H9 (cell line): Measurements from ENCODE around the gene DLG1. TPM values are rescaled to one million over a fixed set of nuclear protein-coding genes. Genes with fewer than 3 reads are reported as not detected.

Experiments
- DNase-seq: peaks from one replicate; pipeline ENCODE4 v3.0.0-alpha.2; 2017
- H2AFZ ChIP-seq: one replicate; pipeline ENCODE4 v1.6.1; 2013; ENCODE audit warnings: mild to moderate bottlenecking, low read length, control low read depth, moderate library complexity
- H2AK5ac ChIP-seq: 2 replicates; pipeline ENCODE4 v1.6.1; 2013; ENCODE audit warnings: low read length, control low read depth, mixed read lengths; ENCODE audit not compliant: insufficient read length
- H2BK120ac ChIP-seq: one replicate; pipeline ENCODE4 v1.6.1; 2013; ENCODE audit warnings: low read depth, mild to moderate bottlenecking, low read length, control low read depth, inconsistent platforms; ENCODE audit not compliant: poor library complexity, severe bottlenecking
- H2BK12ac ChIP-seq: 2 replicates; pipeline ENCODE4 v1.6.1; 2013; ENCODE audit warnings: low read length, control low read depth, mixed read lengths, low read depth; ENCODE audit not compliant: insufficient read length
- H2BK15ac ChIP-seq: 2 replicates; pipeline ENCODE4 v1.6.1; 2013; ENCODE audit warnings: low read depth, low read length, control low read depth
- H2BK20ac ChIP-seq: one replicate; pipeline ENCODE4 v1.6.1; 2013; ENCODE audit warnings: low read depth, mild to moderate bottlenecking, low read length, control low read depth, inconsistent platforms; ENCODE audit not compliant: poor library complexity, severe bottlenecking
- H2BK5ac ChIP-seq: 2 replicates; pipeline ENCODE4 v1.6.1; 2013; ENCODE audit warnings: low read length, control low read depth, mixed read lengths; ENCODE audit not compliant: insufficient read length
- H3K14ac ChIP-seq: 2 replicates; pipeline ENCODE4 v1.6.1; 2013; ENCODE audit warnings: low read length, control low read depth; ENCODE audit not compliant: insufficient read depth
- H3K18ac ChIP-seq: 2 replicates; pipeline ENCODE4 v1.6.1; 2013; ENCODE audit warnings: low read depth, mild to moderate bottlenecking, mixed read lengths, low read length, control low read depth; ENCODE audit not compliant: insufficient read length
- H3K23ac ChIP-seq: 2 replicates; pipeline ENCODE4 v1.6.1; 2013; ENCODE audit warnings: low read length, control low read depth, mixed read lengths, low read depth; ENCODE audit not compliant: insufficient read length
- H3K23me2 ChIP-seq: 2 replicates; pipeline ENCODE4 v1.6.1; 2013; ENCODE audit warnings: low read depth, mild to moderate bottlenecking, mixed read lengths, low read length, control low read depth; ENCODE audit not compliant: insufficient read length, poor library complexity, severe bottlenecking
- H3K27ac ChIP-seq: 2 replicates; pipeline ENCODE4 v1.5.1; 2013; ENCODE audit warnings: low read length, control low read depth, mixed read lengths, low read depth; ENCODE audit not compliant: insufficient read length
- H3K27me3 ChIP-seq: 2 replicates; pipeline ENCODE4 v1.6.1; 2013; ENCODE audit warnings: low read length, control low read depth, inconsistent platforms; ENCODE audit not compliant: insufficient read depth
- H3K4ac ChIP-seq: 2 replicates; pipeline ENCODE4 v1.6.1; 2013; ENCODE audit warnings: low read depth, mild to moderate bottlenecking, control low read depth, inconsistent platforms, low read length, moderate library complexity
- H3K4me1 ChIP-seq: 2 replicates; pipeline ENCODE4 v1.6.1; 2013; ENCODE audit warnings: low read length, control low read depth, inconsistent platforms; ENCODE audit not compliant: insufficient read depth
- H3K4me2 ChIP-seq: 2 replicates; pipeline ENCODE4 v1.6.1; 2013; ENCODE audit warnings: low read length, control low read depth, mixed read lengths; ENCODE audit not compliant: insufficient read length, insufficient read depth
- H3K56ac ChIP-seq: 2 replicates; pipeline ENCODE4 v1.6.1; 2013; ENCODE audit warnings: low read depth, mild to moderate bottlenecking, mixed read lengths, low read length, control low read depth; ENCODE audit not compliant: insufficient read length
- H3K79me1 ChIP-seq: 2 replicates; pipeline ENCODE4 v1.6.1; 2013; ENCODE audit warnings: low read depth, mild to moderate bottlenecking, moderate library complexity, low read length, control low read depth, inconsistent platforms; ENCODE audit not compliant: insufficient read depth, poor library complexity, severe bottlenecking
- H3K79me2 ChIP-seq: 2 replicates; pipeline ENCODE4 v1.6.1; 2013; ENCODE audit warnings: low read length, control low read depth, inconsistent platforms; ENCODE audit not compliant: insufficient read depth
- H3K9ac ChIP-seq: 2 replicates; pipeline ENCODE4 v1.6.1; 2013; ENCODE audit warnings: low read length, control low read depth, mixed read lengths; ENCODE audit not compliant: insufficient read length; ENCODE audit errors: extremely low read depth
- H3K9me3 ChIP-seq: one replicate; pipeline ENCODE4 v1.6.1; 2013; ENCODE audit warnings: low read depth, low read length, inconsistent platforms; ENCODE audit not compliant: control insufficient read depth
- H3T11ph ChIP-seq: one replicate; pipeline ENCODE4 v1.6.1; 2013; ENCODE audit warnings: mild to moderate bottlenecking, low read length, control low read depth, inconsistent platforms
- H4K20me1 ChIP-seq: one replicate; pipeline ENCODE4 v1.6.1; 2013; ENCODE audit not compliant: control insufficient read depth, insufficient read length, insufficient read depth
- H4K5ac ChIP-seq: 2 replicates; pipeline ENCODE4 v1.6.1; 2013; ENCODE audit warnings: low read depth, mild to moderate bottlenecking, mixed read lengths, low read length, control low read depth; ENCODE audit not compliant: insufficient read length
- H4K8ac ChIP-seq: replicated peaks from 2 replicates; pipeline ENCODE4 v1.6.1; 2013; ENCODE audit warnings: low read length, control low read depth, mixed read lengths, low read depth; ENCODE audit not compliant: insufficient read length
- H4K91ac ChIP-seq: 2 replicates; pipeline ENCODE4 v1.6.1; 2013; ENCODE audit warnings: low read depth, mild to moderate bottlenecking, moderate library complexity, mixed read lengths, low read length, control low read depth; ENCODE audit not compliant: insufficient read length
- H3K27ac Mint-ChIP-seq, 3 experiments: 2 replicates in 2 of 3; 3 replicates in 1 of 3; pipeline ENCODE4 v1.8.0; 2020 to 2021; ENCODE audit warnings: mixed read lengths in 3 of 3, mild to moderate bottlenecking in 1 of 3, moderate library complexity in 1 of 3
- H3K27me3 Mint-ChIP-seq: 2 replicates; pipeline ENCODE4 v1.8.0; 2021; ENCODE audit warnings: low read depth, mild to moderate bottlenecking, moderate library complexity, mixed read lengths
- H3K36me3 Mint-ChIP-seq, 3 experiments: 2 replicates in 2 of 3; 3 replicates in 1 of 3; pipeline ENCODE4 v1.8.0; 2020 to 2021; ENCODE audit warnings: low read depth in 3 of 3, mixed read lengths in 3 of 3; ENCODE audit not compliant: insufficient read depth in 1 of 3
- H3K4me1 Mint-ChIP-seq, 2 experiments: 2 replicates each; pipeline ENCODE4 v1.8.0; 2020; ENCODE audit warnings: mixed read lengths in 2 of 2
- H3K4me3 Mint-ChIP-seq, 2 experiments: 2 replicates in 1 of 2; 3 replicates in 1 of 2; pipeline ENCODE4 v1.8.0; 2020 to 2021; ENCODE audit warnings: mild to moderate bottlenecking in 2 of 2, mixed read lengths in 2 of 2, moderate library complexity in 1 of 2
- H3K9me3 Mint-ChIP-seq, 2 experiments: 2 replicates in 1 of 2; 3 replicates in 1 of 2; pipeline ENCODE4 v1.8.0; 2020; ENCODE audit warnings: mild to moderate bottlenecking in 2 of 2, mixed read lengths in 2 of 2, moderate library complexity in 1 of 2
- CTCF ChIP-seq: fragments of 200-600 bp; sonication (generic); conservative IDR thresholded peaks from 3 replicates; pipeline ENCODE4 v1.8.0; 2021; ENCODE audit warnings: antibody characterized with exemption, mild to moderate bottlenecking
- WGBS: extraction: QIAGEN DNeasy Blood & Tissue Kit; methylation state at CpG from one replicate; pipeline ENCODE4 v1.1.7; 2013; ENCODE audit warnings: missing lambda C conversion rate, low lambda C conversion rate, mixed read lengths; ENCODE audit not compliant: insufficient read length; ENCODE audit errors: extremely low coverage; 5-methylcytosine and 5-hydroxymethylcytosine counted together
- total RNA-seq: library from RNA; stranded (reverse); gene quantifications from 2 replicates; pipeline ENCODE4 v1.2.1, GENCODE V29; 2021

The DLG1 gene
- total RNA-seq, 1 experiment from 2014 or later = 84.1 TPM

- no peak overlapping the region for H2BK12ac ChIP-seq
- H2BK5ac ChIP-seq = no peak overlapping the region
- no peaks in the 10 kb centered on the region for H3K79me1 ChIP-seq
- H3T11ph ChIP-seq = no peak overlapping the region
- no peak overlapping the region for H3K4me2 ChIP-seq
- Mint-ChIP-seq H3K9me3 (no peaks in the 10 kb centered on the region), H3K4me3 (no peak overlapping the region), H3K27ac (peak overlapping the region in 1 of 3 experiments; percentile 58; a peak in 1 of 7 replicates), H3K36me3 (peaks cover 0 to 22% (median 16%) of the 10 kb centered on the region in 3 experiments; a peak in 5 of 7 replicates), H3K4me1 (0 out of 4 replicates have a peak, but pooled peaks cover 0 to 1% of the 10 kb centered on the region in 2 experiments), H3K27me3 (no peaks in the 10 kb centered on the region)
- H4K20me1 ChIP-seq = no peaks in the 10 kb centered on the region
- no peak overlapping the region for H3K23ac ChIP-seq
- H3K79me2 ChIP-seq = no peaks in the 10 kb centered on the region
- H2BK120ac ChIP-seq = no peak overlapping the region
- H3K27me3 ChIP-seq = no peaks in the 10 kb centered on the region
- H3K27ac ChIP-seq = no peak overlapping the region
- H3K23me2 ChIP-seq = no peaks in the 10 kb centered on the region
- H3K4me1 ChIP-seq = no peaks in the 10 kb centered on the region
- WGBS = no CpG with 5 or more reads among the region's 6 CpGs
- DNase-seq = no peak
- no peak overlapping the region for H3K18ac ChIP-seq
- no peak overlapping the region for H2BK15ac ChIP-seq
- no peak overlapping the region for H4K91ac ChIP-seq
- no peaks in the 10 kb centered on the region for H3K9me3 ChIP-seq
- no peak overlapping the region for H2BK20ac ChIP-seq
- H4K5ac ChIP-seq = no peak overlapping the region
- H3K14ac ChIP-seq = no peak overlapping the region
- no peak overlapping the region for H4K8ac ChIP-seq
- no peak overlapping the region for H2AFZ ChIP-seq
- no peak overlapping the region for H2AK5ac ChIP-seq
- no peak for TF ChIP-seq CTCF
- no peak overlapping the region for H3K4ac ChIP-seq
- H3K9ac ChIP-seq = no peak overlapping the region
- no peak overlapping the region for H3K56ac ChIP-seq
These were observed 256.4 kb downstream of the DLG1 start for GRCh38 chr3:197041875-197042488.
